K562 treated with DMSO at 1 percent for 48 hours (cell line): ENCODE results near the gene C16orf74. TPM values are rescaled to one million over a fixed set of nuclear protein-coding genes. Genes with fewer than 3 reads are reported as not detected.

Experiments used
- total RNA-seq: library from RNA; unstranded; fragments of 300-600 nt; gene quantifications from 2 replicates; pipeline ENCODE4 v1.2.3, GENCODE V29; 2022; ENCODE audit warnings: low replicate concordance; ENCODE audit errors: extremely low read depth

The C16orf74 gene
- not detected in 2 replicates for total RNA-seq

GRCh38 chr16:85750827-85751697 lies at the start of gene C16orf74:
Gene C16orf74, minus strand, starts transcription at chr16:85751096. Its CDS starts 15,879 bp downstream, at chr16:85735217.

DNA sequence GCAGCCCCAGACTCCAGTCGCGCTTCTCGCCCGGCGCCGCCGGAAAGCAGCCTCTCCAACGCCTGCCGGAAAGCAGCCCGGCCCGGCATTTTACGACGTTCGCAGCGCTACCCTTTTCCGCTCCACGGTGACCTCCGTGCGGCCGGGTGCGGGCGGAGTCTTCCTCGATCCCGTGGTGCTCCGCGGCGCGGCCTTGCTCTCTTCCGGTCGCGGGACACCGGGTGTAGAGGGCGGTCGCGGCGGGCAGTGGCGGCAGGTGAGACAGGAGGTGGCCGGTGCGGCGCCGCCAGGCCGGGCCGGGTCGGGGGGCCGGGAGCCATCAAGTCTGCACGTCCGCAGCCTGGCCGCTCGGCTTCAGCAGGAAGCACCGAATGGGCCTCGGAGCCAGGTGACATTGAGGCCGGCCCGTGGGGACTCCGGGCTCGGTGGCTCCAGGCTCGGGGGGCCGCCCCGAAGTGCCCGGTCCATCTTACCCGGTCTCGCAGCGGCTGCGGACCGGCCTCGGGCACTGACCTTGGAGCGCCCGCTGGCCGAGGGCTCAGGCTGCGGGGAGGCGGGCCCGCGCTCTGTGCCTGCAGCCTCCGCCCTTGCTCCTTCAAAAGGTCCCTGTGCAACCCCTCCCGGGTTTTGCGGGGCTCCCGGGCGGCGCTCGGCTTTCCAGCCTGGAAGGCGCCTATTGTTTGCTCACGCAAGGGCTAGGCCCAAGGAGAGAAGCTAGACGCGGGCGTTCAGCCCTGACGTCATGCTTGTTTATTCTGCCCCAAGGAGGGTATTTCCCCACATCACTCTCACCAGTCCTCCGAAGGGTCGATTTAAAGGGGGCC lies 48.8 kb upstream of the C16orf74 start, which contains the start of the genes COX4I1 and EMC8:
Gene COX4I1, plus strand, starts transcription at position 199 of the 824 bp plus-strand sequence. CDS start 1,511 bp downstream, outside the sequence.
Gene EMC8, minus strand, starts transcription at position 48 of the 824 bp plus-strand sequence. CDS start 249 bp downstream, outside the sequence.

DNA sequence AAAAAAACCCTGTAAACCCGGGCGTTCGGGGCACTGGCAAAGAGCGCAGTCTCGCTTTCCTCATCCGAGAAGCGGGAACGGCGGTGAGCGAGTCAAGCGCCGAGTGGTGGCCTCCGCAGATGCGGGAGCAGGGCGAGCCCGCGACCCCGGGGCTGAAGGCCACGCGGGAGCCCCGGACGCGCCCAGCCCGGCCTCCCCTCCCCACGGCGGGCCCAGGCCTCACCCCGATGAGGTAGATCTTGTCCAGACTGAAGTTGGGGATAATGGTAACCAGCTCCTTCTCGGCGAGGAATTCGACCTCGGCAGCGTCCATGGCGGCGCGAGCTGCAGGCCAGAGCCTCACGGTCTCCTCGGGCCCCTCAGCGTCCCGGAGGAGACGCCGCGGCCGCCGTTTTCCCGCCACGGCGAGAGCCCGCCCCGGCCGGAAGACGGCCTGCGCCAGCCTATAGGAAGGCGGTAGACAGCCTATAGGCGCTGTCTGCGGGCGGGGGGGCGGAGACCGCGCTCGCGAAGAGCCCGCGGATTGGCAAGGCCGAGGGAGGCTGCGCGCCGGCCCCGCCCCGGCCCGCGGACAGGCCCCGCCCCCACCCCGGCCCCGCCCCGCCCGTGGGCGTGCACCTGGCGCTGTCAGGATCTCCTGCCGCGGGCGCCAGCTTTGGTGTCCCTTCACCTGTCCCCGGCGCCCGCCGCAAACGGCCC lies 62.2 kb downstream of the C16orf74 start, which contains the start of gene GINS2:
Gene GINS2, minus strand, starts transcription at position 369 of the 699 bp plus-strand sequence. Its CDS starts 56 bp downstream, at position 313.

Other genes starting within 250 kb of the C16orf74 start
- gene GSE1, start 137.8 kb downstream of the C16orf74 start, total RNA-seq, result not detected in 2 replicates
- gene GINS2, start 62.1 kb downstream of the C16orf74 start, total RNA-seq, result 142 TPM in 1 of 2 replicates, not detected in the other
- gene EMC8, start 48.4 kb upstream of the C16orf74 start, total RNA-seq, result not detected in 2 replicates
- 1,862 and 3,979 TPM in 2 replicates for gene COX4I1, start 48.6 kb upstream of the C16orf74 start, total RNA-seq
- not detected in 2 replicates for gene IRF8, start 148.1 kb upstream of the C16orf74 start, total RNA-seq